HEK293T (cell line): ENCODE measurements around the gene MAGI2.

Source experiments
- CTCF ChIA-PET: fragments of 350-600 bp; formaldehyde crosslinking; extraction: SDS; loops from one replicate; lab custom pipeline; 2021; ENCODE audit warnings: antibody characterized with exemption, inconsistent platforms; lab: Yijun Ruan, JAX
- POLR2A ChIA-PET: fragments of 350-600 bp; formaldehyde crosslinking; extraction: SDS; loops from one replicate; lab custom pipeline; 2020; ENCODE audit warnings: antibody characterized with exemption, inconsistent platforms; lab: Yijun Ruan, JAX
- DNase-seq: peaks from one replicate; pipeline ENCODE4 v3.0.0; 2012; ENCODE audit warnings: mixed read lengths; ENCODE audit errors: extremely low spot score
- ARNT ChIP-seq: fragments of 450-650 bp; IDR thresholded peaks from 2 replicates; pipeline ENCODE4 v1.6.1; 2017; ENCODE audit warnings: mild to moderate bottlenecking
- BHLHE40 ChIP-seq: fragments of 450-650 bp; IDR thresholded peaks from 2 replicates; pipeline ENCODE4 v1.6.1; 2016; ENCODE audit warnings: mild to moderate bottlenecking, moderate library complexity, borderline replicate concordance
- CTBP1 ChIP-seq: fragments of 450-650 bp; IDR thresholded peaks from 2 replicates; pipeline ENCODE4 v1.6.1; 2016; ENCODE audit warnings: borderline replicate concordance
- ELF4 ChIP-seq: fragments of 450-650 bp; IDR thresholded peaks from 2 replicates; pipeline ENCODE4 v1.6.1; 2017; ENCODE audit warnings: antibody characterized with exemption
- FOXA1 ChIP-seq: fragments of 450-650 bp; IDR thresholded peaks from 2 replicates; pipeline ENCODE4 v1.6.1; 2016; ENCODE audit warnings: mild to moderate bottlenecking
- FOXK2 ChIP-seq: fragments of 450-650 bp; IDR thresholded peaks from 2 replicates; pipeline ENCODE4 v1.6.1; 2016; ENCODE audit warnings: mild to moderate bottlenecking
- FOXM1 ChIP-seq: fragments of 450-650 bp; IDR thresholded peaks from 2 replicates; pipeline ENCODE4 v1.6.1; 2017; ENCODE audit warnings: mild to moderate bottlenecking, borderline replicate concordance
- HDGF ChIP-seq: fragments of 450-650 bp; IDR thresholded peaks from 2 replicates; pipeline ENCODE4 v1.6.1; 2017; ENCODE audit warnings: antibody characterized with exemption, borderline replicate concordance
- L3MBTL2 ChIP-seq: fragments of 450-650 bp; conservative IDR thresholded peaks from 2 replicates; pipeline ENCODE4 v1.6.1; 2016; ENCODE audit warnings: mild to moderate bottlenecking
- LEF1 ChIP-seq: fragments of 450-650 bp; IDR thresholded peaks from 2 replicates; pipeline ENCODE4 v1.6.1; 2017; ENCODE audit warnings: mild to moderate bottlenecking, borderline replicate concordance
- NFRKB ChIP-seq: fragments of 450-650 bp; IDR thresholded peaks from 2 replicates; pipeline ENCODE4 v1.6.1; 2016; ENCODE audit warnings: mild to moderate bottlenecking, moderate library complexity
- PKNOX1 ChIP-seq: fragments of 450-650 bp; IDR thresholded peaks from 2 replicates; pipeline ENCODE4 v1.6.1; 2016
- SP1 ChIP-seq: fragments of 450-650 bp; IDR thresholded peaks from 2 replicates; pipeline ENCODE4 v1.6.1; 2017
- SUZ12 ChIP-seq: fragments of 450-650 bp; IDR thresholded peaks from 2 replicates; pipeline ENCODE4 v1.6.1; 2016; ENCODE audit warnings: mild to moderate bottlenecking
- TARDBP ChIP-seq: fragments of 450-650 bp; IDR thresholded peaks from 2 replicates; pipeline ENCODE4 v1.6.1; 2016
- ZNF384 ChIP-seq: fragments of 450-650 bp; IDR thresholded peaks from 2 replicates; pipeline ENCODE4 v1.6.1; 2016

MAGI2 gene

GRCh38 chr7:78690174-78690573 is 763.3 kb downstream of the MAGI2 start:
- DNase-seq = no peak
- TF ChIP-seq FOXK2 (no peak), TARDBP (no peak), ZNF384 (no peak), ELF4 (no peak), NFRKB (no peak), CTBP1 (no peak), LEF1 (no peak), SUZ12 (no peak), L3MBTL2 (no peak), SP1 (no peak), FOXA1 (no peak), PKNOX1 (no peak)
- POLR2A ChIA-PET = no interaction called here
- CTCF ChIA-PET = no interaction called here

- no peak for TF ChIP-seq SUZ12
- no peak for TF ChIP-seq NFRKB
- no peak for TF ChIP-seq SP1
- no peak for TF ChIP-seq CTBP1
- no peak for TF ChIP-seq FOXK2
- TF ChIP-seq ARNT = no peak
- no peak for TF ChIP-seq LEF1
- no peak for TF ChIP-seq PKNOX1
- no peak for TF ChIP-seq BHLHE40
- no peak for TF ChIP-seq ZNF384
- TF ChIP-seq FOXM1 = no peak
- TF ChIP-seq ELF4 = no peak
- no peak for TF ChIP-seq HDGF
- no peak for TF ChIP-seq FOXA1
- TF ChIP-seq L3MBTL2 = no peak
- TF ChIP-seq TARDBP = no peak
- CTCF ChIA-PET = no interaction called here
These were observed 765.1 kb downstream of the MAGI2 start for GRCh38 chr7:78688376-78688775.

DNA sequence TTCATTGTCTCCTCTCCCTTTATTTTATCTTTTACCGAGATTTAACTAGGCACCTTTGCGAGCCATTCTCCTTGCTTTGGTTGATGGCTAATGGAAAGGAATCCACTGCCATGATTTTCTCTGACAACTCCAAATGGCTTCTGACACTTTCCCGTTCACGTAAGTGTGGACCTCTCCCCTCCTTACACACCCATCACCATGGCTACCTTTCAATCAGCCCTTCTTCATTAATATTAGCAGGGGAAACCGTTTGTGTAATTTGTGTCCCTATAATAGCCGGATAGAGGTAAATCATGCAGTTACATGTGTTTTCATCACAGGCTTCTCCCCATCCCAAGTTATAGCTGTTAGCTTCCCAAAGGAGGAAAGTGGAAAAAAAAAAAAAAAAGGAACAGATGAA is 767.3 kb downstream of the MAGI2 start:
- ChIA-PET CTCF (no interaction called here), POLR2A (no interaction called here)
- TF ChIP-seq ARNT (no peak), PKNOX1 (no peak), BHLHE40 (no peak), FOXM1 (no peak), SUZ12 (no peak), SP1 (no peak)
- DNase-seq = no peak

More at GRCh38 chr7:78688376-78688775, 765.1 kb downstream of the MAGI2 start:
- DNase-seq = no peak
- POLR2A ChIA-PET = no interaction called here

DNA sequence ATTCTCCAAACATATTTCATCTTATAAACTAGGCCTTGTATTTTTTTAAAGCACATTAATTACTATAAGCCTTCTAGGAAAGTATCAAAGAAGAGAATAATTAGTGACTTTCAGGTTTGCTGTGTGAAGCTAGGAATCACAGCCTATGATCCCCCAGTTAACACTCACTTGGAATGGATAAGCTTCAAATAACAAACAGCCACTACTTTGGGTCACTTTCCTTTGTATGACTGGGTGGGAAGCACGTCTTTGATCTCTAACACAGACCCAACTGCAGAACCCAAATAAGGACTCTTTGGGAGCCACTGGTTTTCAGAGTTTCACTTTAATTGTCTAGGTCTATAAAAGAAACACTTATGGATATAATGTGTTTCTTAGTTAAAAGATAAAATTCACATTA is 769.3 kb downstream of the MAGI2 start:
- TF ChIP-seq LEF1 (no peak), PKNOX1 (no peak), NFRKB (no peak), FOXM1 (no peak), SP1 (no peak), ELF4 (no peak), FOXA1 (no peak), ZNF384 (no peak), BHLHE40 (no peak), HDGF (no peak), ARNT (no peak), SUZ12 (no peak)
- POLR2A ChIA-PET = no interaction called here
- no peak for DNase-seq
- CTCF ChIA-PET = no interaction called here

DNA sequence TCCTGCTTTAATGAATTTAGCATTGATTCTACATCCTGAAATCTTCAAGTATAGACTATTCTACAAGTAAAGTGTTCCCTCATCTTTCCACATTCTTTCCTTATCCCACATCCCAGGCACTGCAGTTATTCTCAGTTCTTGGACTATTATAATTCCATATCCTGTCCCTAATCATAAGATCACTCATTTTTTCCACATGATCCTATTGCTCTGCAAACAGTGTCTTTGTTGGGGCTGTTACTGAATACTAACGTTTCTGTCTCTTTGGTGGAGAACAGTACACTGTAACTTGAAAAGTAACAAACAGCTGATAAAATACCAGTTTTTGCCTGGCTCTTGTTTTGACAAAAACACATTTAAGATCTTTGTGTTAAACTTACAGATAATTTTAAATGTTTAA is 769.9 kb downstream of the MAGI2 start:
- no peak for DNase-seq
- POLR2A ChIA-PET = no interaction called here
- TF ChIP-seq L3MBTL2 (no peak), ZNF384 (no peak), BHLHE40 (no peak), NFRKB (no peak), ARNT (no peak), CTBP1 (no peak), SUZ12 (no peak), ELF4 (no peak), HDGF (no peak), TARDBP (no peak), FOXK2 (no peak), FOXM1 (no peak), PKNOX1 (no peak), LEF1 (no peak), SP1 (no peak)
- CTCF ChIA-PET = no interaction called here
